H1 (cell line): ENCODE data around the gene NOC4L. TPM values are rescaled to one million over a fixed set of nuclear protein-coding genes. Genes with fewer than 3 reads are reported as not detected.
A peak's percentile ranks its signal among the peaks of the same experiment; 100 is the strongest.

Source experiments
- CTCF ChIA-PET: fragments of 300-600 bp; sonication (Branson Sonifier 250); formaldehyde crosslinking; loops from one replicate; lab custom pipeline; 2021; ENCODE audit not compliant: partially characterized antibody; lab: Charles Lee
- POLR2A ChIA-PET: fragments of 300-600 bp; sonication (Branson Sonifier 250); formaldehyde crosslinking; loops from one replicate; lab custom pipeline; 2021; ENCODE audit warnings: inconsistent platforms; ENCODE audit not compliant: partially characterized antibody; lab: Charles Lee
- DNase-seq, 2 experiments: peaks; one replicate each; pipeline versions ENCODE4 v3.0.0 to v3.0.0-alpha.2; 2010 to 2022; ENCODE audit warnings: low spot score in 2 of 2, low read depth in 1 of 2, mixed read lengths in 1 of 2
- FAIRE-seq: peaks from 2 replicates; lab custom pipeline; 2011; peaks lifted over from hg19 to GRCh38; lab: Jason Lieb, UNC
- H2AFZ ChIP-seq: 2 replicates; pipeline ENCODE4 v1.8.1; 2012; ENCODE audit warnings: low read length, inconsistent platforms
- H2AK5ac ChIP-seq: 2 replicates; pipeline ENCODE4 v1.6.1; 2013; ENCODE audit warnings: low read depth, low read length
- H2BK120ac ChIP-seq: replicated peaks from 2 replicates; pipeline ENCODE3; 2013; ENCODE audit warnings: low read depth, low read length, inconsistent platforms
- H2BK12ac ChIP-seq: 2 replicates; pipeline ENCODE4 v1.6.1; 2013; ENCODE audit warnings: low read depth, low read length
- H2BK15ac ChIP-seq: 2 replicates; pipeline ENCODE4 v1.6.1; 2013; ENCODE audit warnings: low read length
- H2BK20ac ChIP-seq: 2 replicates; pipeline ENCODE4 v1.6.1; 2013; ENCODE audit warnings: low read length
- H2BK5ac ChIP-seq: 2 replicates; pipeline ENCODE4 v1.6.1; 2013; ENCODE audit warnings: low read depth, low read length
- H3K14ac ChIP-seq: 2 replicates; pipeline ENCODE4 v1.6.1; 2013; ENCODE audit warnings: inconsistent platforms; ENCODE audit not compliant: insufficient read length
- H3K18ac ChIP-seq: 2 replicates; pipeline ENCODE4 v1.6.1; 2013; ENCODE audit warnings: low read length; ENCODE audit errors: extremely low read depth
- H3K23ac ChIP-seq: 2 replicates; pipeline ENCODE4 v1.6.1; 2013; ENCODE audit warnings: inconsistent platforms; ENCODE audit not compliant: insufficient read length
- H3K23me2 ChIP-seq: 2 replicates; pipeline ENCODE4 v1.6.1; 2013; ENCODE audit warnings: low read depth, low read length
- H3K27ac ChIP-seq: 2 replicates; pipeline ENCODE4 v1.6.1; 2011; ENCODE audit warnings: low read depth, low read length, inconsistent platforms
- H3K27me3 ChIP-seq, 4 experiments: replicated peaks in 1 of 4; 1 replicate in 1 of 4; 2 replicates in 3 of 4; pipeline versions ENCODE4 v1.6.1 to v1.8.1; 2011 to 2013; ENCODE audit warnings: low read length in 3 of 4, mild to moderate bottlenecking in 3 of 4, inconsistent platforms in 2 of 4, mixed read lengths in 2 of 4, moderate library complexity in 1 of 4; ENCODE audit not compliant: control insufficient read depth in 3 of 4, insufficient read depth in 3 of 4; ENCODE audit errors: extremely low read depth in 1 of 4
- H3K36me3 ChIP-seq, 4 experiments: 2 replicates each; pipeline versions ENCODE4 v1.6.1 to v1.8.1; 2011 to 2013; ENCODE audit warnings: mild to moderate bottlenecking in 4 of 4, low read length in 3 of 4, moderate library complexity in 2 of 4, control low read depth in 1 of 4, inconsistent platforms in 1 of 4; ENCODE audit not compliant: insufficient read depth in 4 of 4, control insufficient read depth in 2 of 4
- H3K4ac ChIP-seq: replicated peaks from 2 replicates; pipeline ENCODE3; 2013; ENCODE audit warnings: low read length, low read depth, mixed read lengths, inconsistent platforms; ENCODE audit not compliant: insufficient read length
- H3K4me1 ChIP-seq, 4 experiments: replicated peaks in 1 of 4; 1 replicate in 1 of 4; 2 replicates in 3 of 4; pipeline versions ENCODE4 v1.6.1 to v1.8.1; 2011 to 2013; ENCODE audit warnings: low read length in 3 of 4, inconsistent platforms in 2 of 4, mixed read lengths in 1 of 4; ENCODE audit not compliant: insufficient read depth in 4 of 4, control insufficient read depth in 3 of 4
- H3K4me2 ChIP-seq, 2 experiments: 2 replicates each; pipeline versions ENCODE4 v1.6.1 to v1.8.1; 2011 to 2013; ENCODE audit warnings: low read depth in 2 of 2, low read length in 2 of 2, control low read depth in 1 of 2, inconsistent platforms in 1 of 2, mild to moderate bottlenecking in 1 of 2; ENCODE audit not compliant: insufficient read depth in 1 of 2
- H3K4me3 ChIP-seq, 4 experiments: fragments of 200-600, 300-600 bp in 1 of 4; sonication (generic), shearing (Covaris generic), sonication (Bioruptor Twin) in 1 of 4; 2 replicates each; pipeline versions ENCODE4 v1.5.1 to v1.8.1; 2011 to 2016; ENCODE audit warnings: low read length in 4 of 4, low read depth in 3 of 4, control low read depth in 2 of 4, inconsistent platforms in 2 of 4, mild to moderate bottlenecking in 2 of 4, mixed read lengths in 1 of 4, moderate library complexity in 1 of 4; ENCODE audit not compliant: insufficient read depth in 2 of 4; ENCODE audit errors: extremely low read depth in 1 of 4
- H3K56ac ChIP-seq: replicated peaks from 2 replicates; pipeline ENCODE3; 2013; ENCODE audit warnings: low read depth, mild to moderate bottlenecking, mixed read lengths, low read length, inconsistent platforms; ENCODE audit not compliant: insufficient read length
- H3K79me1 ChIP-seq: 2 replicates; pipeline ENCODE4 v1.6.1; 2013; ENCODE audit warnings: low read depth, low read length, control low read depth
- H3K79me2 ChIP-seq, 2 experiments: 2 replicates each; pipeline versions ENCODE4 v1.6.1 to v1.8.1; 2012 to 2013; ENCODE audit warnings: low read length in 2 of 2, mild to moderate bottlenecking in 2 of 2, inconsistent platforms in 1 of 2; ENCODE audit not compliant: insufficient read depth in 2 of 2, control insufficient read depth in 1 of 2
- H3K9ac ChIP-seq, 4 experiments: replicated peaks in 1 of 4; 1 replicate in 1 of 4; 2 replicates in 3 of 4; pipeline versions ENCODE4 v1.6.1 to v1.8.1; 2011 to 2013; ENCODE audit warnings: low read depth in 3 of 4, low read length in 3 of 4, control low read depth in 2 of 4, mild to moderate bottlenecking in 2 of 4, moderate library complexity in 2 of 4, inconsistent platforms in 1 of 4; ENCODE audit errors: extremely low read depth in 1 of 4
- H3K9me3 ChIP-seq, 2 experiments: 2 replicates each; pipeline versions ENCODE4 v1.6.1 to v1.8.1; 2012 to 2013; ENCODE audit warnings: mild to moderate bottlenecking in 2 of 2, moderate library complexity in 2 of 2, control low read depth in 1 of 2, inconsistent platforms in 1 of 2, low read depth in 1 of 2, low read length in 1 of 2, mixed read lengths in 1 of 2; ENCODE audit not compliant: insufficient read depth in 2 of 2
- H4K20me1 ChIP-seq, 2 experiments: replicated peaks in 1 of 2; 2 replicates each; pipeline versions ENCODE3 to v1.8.1; 2011 to 2013; ENCODE audit warnings: inconsistent platforms in 2 of 2, low read length in 2 of 2, mild to moderate bottlenecking in 1 of 2; ENCODE audit not compliant: insufficient read depth in 2 of 2, control insufficient read depth in 1 of 2
- H4K5ac ChIP-seq: 2 replicates; pipeline ENCODE4 v1.6.1; 2013; ENCODE audit warnings: low read length, low read depth, mixed read lengths, inconsistent platforms; ENCODE audit not compliant: insufficient read length
- H4K8ac ChIP-seq: 2 replicates; pipeline ENCODE4 v1.8.0; 2013; ENCODE audit warnings: mild to moderate bottlenecking, moderate library complexity, low read length, inconsistent platforms; ENCODE audit not compliant: insufficient read depth; ENCODE audit errors: extremely low read depth
- H4K91ac ChIP-seq: replicated peaks from 2 replicates; pipeline ENCODE3; 2013; ENCODE audit warnings: low read length, mixed read lengths, inconsistent platforms; ENCODE audit not compliant: insufficient read length
- BCL11A ChIP-seq, 2 experiments: IDR thresholded peaks; one replicate each; pipeline ENCODE4 v1.6.1; 2011; ENCODE audit warnings: low read depth in 2 of 2, low read length in 2 of 2, mild to moderate bottlenecking in 2 of 2
- CREB1 ChIP-seq: IDR thresholded peaks from 2 replicates; pipeline ENCODE4 v1.6.1; 2012; ENCODE audit warnings: inconsistent platforms
- CTBP2 ChIP-seq: IDR thresholded peaks from 2 replicates; pipeline ENCODE4 v1.7.0; 2011; ENCODE audit warnings: borderline replicate concordance, mild to moderate bottlenecking, moderate library complexity, mixed read lengths, low read length; ENCODE audit not compliant: insufficient read depth, insufficient read length
- GABPA ChIP-seq: IDR thresholded peaks from 2 replicates; pipeline ENCODE4 v1.6.1; 2011; ENCODE audit warnings: mild to moderate bottlenecking, low read length, moderate library complexity, borderline replicate concordance; ENCODE audit not compliant: insufficient read depth
- HDAC2 ChIP-seq, 2 experiments: fragments of 300-600 bp in 1 of 2; sonication (generic) in 1 of 2; IDR thresholded peaks; 2 replicates each; pipeline ENCODE4 v1.6.1; 2011 to 2012; ENCODE audit warnings: low read depth in 2 of 2, low read length in 2 of 2, mild to moderate bottlenecking in 2 of 2, moderate library complexity in 2 of 2, borderline replicate concordance in 1 of 2, inconsistent platforms in 1 of 2
- KDM4A ChIP-seq: IDR thresholded peaks from one replicate; pipeline ENCODE4 v1.7.1; 2012; ENCODE audit warnings: low read depth, mild to moderate bottlenecking, moderate library complexity, low read length, inconsistent platforms; ENCODE audit not compliant: severe bottlenecking
- MAFK ChIP-seq: IDR thresholded peaks from 2 replicates; pipeline ENCODE4 v1.6.1; 2012; ENCODE audit warnings: low read depth, mild to moderate bottlenecking, improper control_type of control experiment, low read length
- RXRA ChIP-seq: IDR thresholded peaks from 2 replicates; pipeline ENCODE4 v1.6.1; 2011; ENCODE audit warnings: low read depth, mild to moderate bottlenecking, low read length, moderate library complexity; ENCODE audit not compliant: insufficient read depth
- WGBS, 2 experiments: shearing (Covaris generic) in 1 of 2; methylation state at CpG; one replicate each; pipeline versions ENCODE4 v1.1.6 to v1.1.7; 2013 to 2015; ENCODE audit warnings: low lambda C conversion rate in 2 of 2, mixed read lengths in 2 of 2, inconsistent platforms in 1 of 2, low coverage in 1 of 2, missing lambda C conversion rate in 1 of 2; ENCODE audit not compliant: insufficient replicate concordance in 2 of 2, insufficient coverage in 1 of 2, insufficient read length in 1 of 2; ENCODE audit errors: extremely low coverage in 1 of 2, missing lambda C conversion rate in 1 of 2; 5-methylcytosine and 5-hydroxymethylcytosine counted together
- polyA plus RNA-seq, 7 experiments: library from polyadenylated mRNA; depleted of rRNA in 3 of 7; stranded (reverse) in 5 of 7; unstranded in 2 of 7; fragments of >200 nt in 5 of 7; fragments of 200-250 nt in 2 of 7; gene quantifications; 1 replicate in 5 of 7; 2 replicates in 1 of 7; 4 replicates in 1 of 7; pipeline versions ENCODE4 v1.2.1 to v1.2.3, GENCODE V29; 2011 to 2013; ENCODE audit warnings: missing spikeins in 2 of 7, mixed read lengths in 2 of 7
- total RNA-seq: library from RNA; stranded (reverse); fragmentation: NEBNext Ultra II Directional; extraction: Animal tissue kit (Norgen Biotek cat#: 25700); gene quantifications from 2 replicates; pipeline ENCODE4 v1.2.1, GENCODE V29; 2021
- TF ChIP-seq, protein P1 (sequence below): IDR thresholded peaks from 2 replicates; pipeline ENCODE4 v1.6.1; 2012; ENCODE audit warnings: inconsistent platforms
- TF ChIP-seq, protein P2 (sequence below): IDR thresholded peaks from 2 replicates; pipeline ENCODE4 v1.6.1; 2012; ENCODE audit warnings: inconsistent platforms
- TF ChIP-seq, protein P3 (sequence below): IDR thresholded peaks from 2 replicates; pipeline ENCODE4 v1.6.1; 2011; ENCODE audit warnings: low read depth, mild to moderate bottlenecking, low read length; ENCODE audit not compliant: insufficient read depth

The NOC4L gene
- total and polyA plus RNA-seq, 2 of the 8 experiments (the other 6 are each of a cell fraction or from before 2014, with no cell fraction given), result 26.8 to 40.3 TPM

DNA sequence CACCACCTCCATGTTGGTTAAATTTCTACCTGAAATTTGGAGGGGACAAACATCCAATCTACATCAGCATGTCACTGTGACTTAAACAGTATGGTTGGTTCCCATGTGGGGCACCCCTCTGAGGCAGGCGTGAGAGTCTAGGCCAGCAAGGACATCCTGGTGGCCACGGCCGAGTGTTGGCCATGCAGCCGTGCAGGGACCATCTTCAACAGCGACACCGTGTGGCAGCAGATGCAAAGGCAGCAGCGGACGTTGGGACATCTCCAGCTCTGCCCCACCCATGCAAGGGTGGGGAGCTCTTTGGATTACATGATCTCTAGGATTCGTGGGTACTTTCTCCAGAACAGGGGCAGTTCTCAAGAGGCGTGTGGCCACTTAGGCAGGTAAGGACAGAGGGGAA, 49.8 kb downstream of the NOC4L start:
- CTCF ChIA-PET, result interaction anchor here (0.7 to 2.5 kb wide), 25 partner anchors 10 to 445 kb away, joined by 3 to 23 read pairs (median 4); no protein-coding TSS in a partner anchor
- TF ChIP-seq, protein P1, sequence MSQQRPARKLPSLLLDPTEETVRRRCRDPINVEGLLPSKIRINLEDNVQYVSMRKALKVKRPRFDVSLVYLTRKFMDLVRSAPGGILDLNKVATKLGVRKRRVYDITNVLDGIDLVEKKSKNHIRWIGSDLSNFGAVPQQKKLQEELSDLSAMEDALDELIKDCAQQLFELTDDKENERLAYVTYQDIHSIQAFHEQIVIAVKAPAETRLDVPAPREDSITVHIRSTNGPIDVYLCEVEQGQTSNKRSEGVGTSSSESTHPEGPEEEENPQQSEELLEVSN, result peak; percentile 63
- TF ChIP-seq GABPA (peak; percentile 41; the same call in 1 of the 2 replicates), RXRA (no peak), HDAC2 (IDR thresholded peaks at IDR 0.05; ENCODE audit: borderline replicate concordance in 1 of 2, low read depth in 2 of 2, low read length in 2 of 2) (no peak), BCL11A (IDR thresholded peaks at IDR 0.05; ENCODE audit: low read depth in 2 of 2, low read length in 2 of 2) (no peak), KDM4A (no peak), MAFK (no peak), CREB1 (peak; percentile 27; the same call in 1 of the 2 replicates), CTBP2 (no peak)
- TF ChIP-seq, protein P2, sequence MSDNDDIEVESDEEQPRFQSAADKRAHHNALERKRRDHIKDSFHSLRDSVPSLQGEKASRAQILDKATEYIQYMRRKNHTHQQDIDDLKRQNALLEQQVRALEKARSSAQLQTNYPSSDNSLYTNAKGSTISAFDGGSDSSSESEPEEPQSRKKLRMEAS, result peak; percentile 81
- TF ChIP-seq, protein P3, sequence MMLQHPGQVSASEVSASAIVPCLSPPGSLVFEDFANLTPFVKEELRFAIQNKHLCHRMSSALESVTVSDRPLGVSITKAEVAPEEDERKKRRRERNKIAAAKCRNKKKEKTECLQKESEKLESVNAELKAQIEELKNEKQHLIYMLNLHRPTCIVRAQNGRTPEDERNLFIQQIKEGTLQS, result no peak

More for the DNA sequence above, 49.8 kb downstream of the NOC4L start:
- H4K8ac ChIP-seq, result no peak overlapping the region
- no peak overlapping the region for H2BK120ac ChIP-seq
- peaks cover 7% of the 10 kb centered on the region; the same call in 1 of the 2 replicates for H3K23me2 ChIP-seq
- H3K4me3 ChIP-seq, result no peak overlapping the region
- WGBS, 2 experiments, result 49% methylated on average over 10 of the region's 10 CpGs; no CpG with 5 or more reads in 1 of the 2 experiments
- FAIRE-seq, result peak; percentile 7
- no peak overlapping the region for H3K14ac ChIP-seq
- peaks cover 0 to 10% (median 7%) of the 10 kb centered on the region in 4 experiments; a peak in 5 of 7 replicates for H3K4me1 ChIP-seq
- H3K9me3 ChIP-seq, result peaks cover 11 to 15% of the 10 kb centered on the region in 2 experiments
- no peaks in the 10 kb centered on the region for H3K79me2 ChIP-seq
- no peak overlapping the region for H3K56ac ChIP-seq
- no peaks in the 10 kb centered on the region for H4K20me1 ChIP-seq
- H2BK12ac ChIP-seq, result no peak overlapping the region
- H2BK20ac ChIP-seq, result no peak overlapping the region
- H2AFZ ChIP-seq, result no peak overlapping the region
- H3K23ac ChIP-seq, result no peak overlapping the region
- H3K4me2 ChIP-seq, result no peak overlapping the region
- H3K4ac ChIP-seq, result no peak overlapping the region
- H3K36me3 ChIP-seq, result no peaks in the 10 kb centered on the region
- no peak overlapping the region for H3K27ac ChIP-seq
- H3K18ac ChIP-seq, result no peak overlapping the region
- H3K9ac ChIP-seq, result no peak overlapping the region
- H2BK5ac ChIP-seq, result no peak overlapping the region
- no peaks in the 10 kb centered on the region for H3K79me1 ChIP-seq
- H4K5ac ChIP-seq, result no peak overlapping the region
- H2BK15ac ChIP-seq, result no peak overlapping the region
- H3K27me3 ChIP-seq, result peaks cover 2 to 49% (median 24%) of the 10 kb centered on the region in 4 experiments
- peak in 1 of 2 experiments; percentile 82 for DNase-seq
- POLR2A ChIA-PET, result interaction anchor here (1.5 kb wide), 1 partner anchor 15 kb away, joined by 3 read pairs; no protein-coding TSS in a partner anchor
- no peak overlapping the region for H4K91ac ChIP-seq
- H2AK5ac ChIP-seq, result no peak overlapping the region
